ENCODE results near the gene TSHZ2.

Gene TSHZ2

GRCh38 chr20:53028337-53029007, 56.3 kb downstream of the TSHZ2 start:
- DNase-seq (ENCODE audit: low spot score): no peak

- DNase-seq (ENCODE audit: low spot score): no peak
Measured at GRCh38 chr20:53030061-53030460, 57.9 kb downstream of the TSHZ2 start.

GRCh38 chr20:53032046-53032445, 59.9 kb downstream of the TSHZ2 start:
- no peak for DNase-seq (ENCODE audit: low spot score)

- no peak for DNase-seq (ENCODE audit: low spot score)
Measured at GRCh38 chr20:53032478-53032932, 60.3 kb downstream of the TSHZ2 start.

GRCh38 chr20:53033176-53033575, 61.0 kb downstream of the TSHZ2 start:
- no peak for DNase-seq (ENCODE audit: low spot score)

GRCh38 chr20:53034899-53035298, 62.7 kb downstream of the TSHZ2 start:
- DNase-seq (ENCODE audit: low spot score): no peak

GRCh38 chr20:53036992-53037391, 64.8 kb downstream of the TSHZ2 start:
- DNase-seq (ENCODE audit: low spot score): peak; percentile 78

- no peak for DNase-seq (ENCODE audit: low spot score)
Measured at GRCh38 chr20:53037621-53038020, 65.5 kb downstream of the TSHZ2 start.

- DNase-seq (ENCODE audit: low spot score): no peak
Measured at GRCh38 chr20:53038299-53038698, 66.1 kb downstream of the TSHZ2 start.

- no peak for DNase-seq (ENCODE audit: low spot score)
Measured at GRCh38 chr20:53040693-53041589, 68.8 kb downstream of the TSHZ2 start.

- no peak for DNase-seq (ENCODE audit: low spot score)
Measured at GRCh38 chr20:53042521-53042920, 70.4 kb downstream of the TSHZ2 start.

- DNase-seq (ENCODE audit: low spot score): no peak
Measured at GRCh38 chr20:53044296-53044695, 72.1 kb downstream of the TSHZ2 start.

GRCh38 chr20:53045941-53046340, 73.8 kb downstream of the TSHZ2 start:
- no peak for DNase-seq (ENCODE audit: low spot score)

- DNase-seq (ENCODE audit: low spot score): no peak
Measured at GRCh38 chr20:53047203-53047602, 75.0 kb downstream of the TSHZ2 start.

- no peak for DNase-seq (ENCODE audit: low spot score)
Measured at GRCh38 chr20:53048387-53048786, 76.2 kb downstream of the TSHZ2 start.

GRCh38 chr20:53050338-53050737, 78.2 kb downstream of the TSHZ2 start:
- no peak for DNase-seq (ENCODE audit: low spot score)

GRCh38 chr20:53052380-53052779, 80.2 kb downstream of the TSHZ2 start:
- no peak for DNase-seq (ENCODE audit: low spot score)

GRCh38 chr20:53053595-53053994, 81.4 kb downstream of the TSHZ2 start:
- DNase-seq (ENCODE audit: low spot score): no peak

- no peak for DNase-seq (ENCODE audit: low spot score)
Measured at GRCh38 chr20:53055367-53056067, 83.4 kb downstream of the TSHZ2 start.

- DNase-seq (ENCODE audit: low spot score): no peak
Measured at GRCh38 chr20:53057579-53057978, 85.4 kb downstream of the TSHZ2 start.

- DNase-seq (ENCODE audit: low spot score): no peak
Measured at GRCh38 chr20:53059848-53060247, 87.7 kb downstream of the TSHZ2 start.

- no peak for DNase-seq (ENCODE audit: low spot score)
Measured at GRCh38 chr20:53061192-53062108, 89.3 kb downstream of the TSHZ2 start.

Data from kidney capillary endothelial cell (primary cell).